Neural progenitor cell (in vitro differentiated cells): ENCODE results near the gene INPP4A.

Source experiments
- CTCF ChIP-seq: fragments of 200-600 bp; sonication (generic); IDR thresholded peaks from 2 replicates; pipeline ENCODE4 v1.5.1; 2017; ENCODE audit warnings: antibody characterized with exemption, mild to moderate bottlenecking
- EZH2 ChIP-seq: fragments of 200-600 bp; sonication (generic); IDR thresholded peaks from 2 replicates; pipeline ENCODE4 v1.6.1; 2017; ENCODE audit warnings: antibody characterized with exemption, mild to moderate bottlenecking, moderate library complexity
- EZH2phosphoT487 ChIP-seq: fragments of 200-600 bp; sonication (generic); IDR thresholded peaks from 2 replicates; pipeline ENCODE4 v1.6.1; 2017; ENCODE audit warnings: antibody characterized with exemption

- no peak for TF ChIP-seq CTCF
- no peak for TF ChIP-seq EZH2phosphoT487
- no peak for TF ChIP-seq EZH2
These were observed 1.3 kb downstream of the INPP4A start for GRCh38 chr2:98445683-98446581.
